Common myeloid progenitor, CD34-positive (primary cell): ENCODE data around the gene DNMT3B.

Source experiments
- CTCF ChIA-PET: fragments of 350-600 bp; sonication (Branson Sonifier 250); formaldehyde crosslinking; loops from one replicate; lab custom pipeline; 2021; ENCODE audit warnings: antibody characterized with exemption; lab: Charles Lee
- POLR2A ChIA-PET: fragments of 350-600 bp; sonication (Branson Sonifier 250); formaldehyde crosslinking; loops from one replicate; lab custom pipeline; 2021; ENCODE audit warnings: antibody characterized with exemption; lab: Charles Lee
- DNase-seq, 3 donors: peaks; one replicate each; pipeline versions ENCODE4 v3.0.0 to v3.0.0-alpha.2; 2013
- H3K27ac ChIP-seq, 2 experiments: 1 replicate in 1 of 2; 2 replicates in 1 of 2; pipeline ENCODE4 v1.7.0; 2013; ENCODE audit warnings: inconsistent platforms in 2 of 2, low read length in 2 of 2, mild to moderate bottlenecking in 2 of 2, low read depth in 1 of 2, moderate library complexity in 1 of 2; ENCODE audit not compliant: severe bottlenecking in 2 of 2, insufficient read depth in 1 of 2, poor library complexity in 1 of 2
- H3K27me3 ChIP-seq, 5 experiments: replicated peaks in 2 of 5; 1 replicate in 3 of 5; 2 replicates in 2 of 5; pipeline versions ENCODE4 v1.6.1 to v1.7.0; 2013; ENCODE audit warnings: low read length in 4 of 5, mild to moderate bottlenecking in 2 of 5, moderate library complexity in 2 of 5, inconsistent platforms in 1 of 5; ENCODE audit not compliant: insufficient read depth in 5 of 5, control insufficient read depth in 4 of 5
- H3K36me3 ChIP-seq, 4 experiments: 1 replicate in 2 of 4; 2 replicates in 2 of 4; pipeline versions ENCODE4 v1.6.1 to v1.7.0; 2013; ENCODE audit warnings: low read length in 3 of 4, control low read depth in 1 of 4, mild to moderate bottlenecking in 1 of 4; ENCODE audit not compliant: control insufficient read depth in 4 of 4, insufficient read depth in 4 of 4
- H3K4me1 ChIP-seq, 4 experiments: 1 replicate in 3 of 4; 2 replicates in 1 of 4; pipeline versions ENCODE4 v1.6.1 to v1.7.1; 2013; ENCODE audit warnings: low read length in 3 of 4, mild to moderate bottlenecking in 3 of 4, control low read depth in 1 of 4, inconsistent platforms in 1 of 4, moderate library complexity in 1 of 4; ENCODE audit not compliant: control insufficient read depth in 4 of 4, insufficient read depth in 4 of 4; ENCODE audit errors: control extremely low read depth in 1 of 4
- H3K4me3 ChIP-seq, 7 experiments: 1 replicate in 4 of 7; 2 replicates in 3 of 7; pipeline versions ENCODE4 v1.5.1 to v1.7.0; 2013; ENCODE audit warnings: mild to moderate bottlenecking in 7 of 7, low read length in 6 of 7, moderate library complexity in 6 of 7, inconsistent platforms in 2 of 7, low read depth in 2 of 7, control low read depth in 1 of 7; ENCODE audit not compliant: insufficient read depth in 4 of 7, control insufficient read depth in 1 of 7; ENCODE audit errors: extremely low read depth in 1 of 7
- H3K9me3 ChIP-seq, 5 experiments: 1 replicate in 4 of 5; 2 replicates in 1 of 5; pipeline versions ENCODE4 v1.6.1 to v1.7.1; 2013; ENCODE audit warnings: low read length in 4 of 5, mild to moderate bottlenecking in 2 of 5, inconsistent platforms in 1 of 5, low read depth in 1 of 5, moderate library complexity in 1 of 5; ENCODE audit not compliant: control insufficient read depth in 4 of 5, insufficient read depth in 2 of 5; ENCODE audit errors: control extremely low read depth in 1 of 5
- WGBS: methylation state at CpG from one replicate; pipeline ENCODE4 v1.1.5; 2013; ENCODE audit not compliant: insufficient coverage; 5-methylcytosine and 5-hydroxymethylcytosine counted together

The DNMT3B gene

DNA sequence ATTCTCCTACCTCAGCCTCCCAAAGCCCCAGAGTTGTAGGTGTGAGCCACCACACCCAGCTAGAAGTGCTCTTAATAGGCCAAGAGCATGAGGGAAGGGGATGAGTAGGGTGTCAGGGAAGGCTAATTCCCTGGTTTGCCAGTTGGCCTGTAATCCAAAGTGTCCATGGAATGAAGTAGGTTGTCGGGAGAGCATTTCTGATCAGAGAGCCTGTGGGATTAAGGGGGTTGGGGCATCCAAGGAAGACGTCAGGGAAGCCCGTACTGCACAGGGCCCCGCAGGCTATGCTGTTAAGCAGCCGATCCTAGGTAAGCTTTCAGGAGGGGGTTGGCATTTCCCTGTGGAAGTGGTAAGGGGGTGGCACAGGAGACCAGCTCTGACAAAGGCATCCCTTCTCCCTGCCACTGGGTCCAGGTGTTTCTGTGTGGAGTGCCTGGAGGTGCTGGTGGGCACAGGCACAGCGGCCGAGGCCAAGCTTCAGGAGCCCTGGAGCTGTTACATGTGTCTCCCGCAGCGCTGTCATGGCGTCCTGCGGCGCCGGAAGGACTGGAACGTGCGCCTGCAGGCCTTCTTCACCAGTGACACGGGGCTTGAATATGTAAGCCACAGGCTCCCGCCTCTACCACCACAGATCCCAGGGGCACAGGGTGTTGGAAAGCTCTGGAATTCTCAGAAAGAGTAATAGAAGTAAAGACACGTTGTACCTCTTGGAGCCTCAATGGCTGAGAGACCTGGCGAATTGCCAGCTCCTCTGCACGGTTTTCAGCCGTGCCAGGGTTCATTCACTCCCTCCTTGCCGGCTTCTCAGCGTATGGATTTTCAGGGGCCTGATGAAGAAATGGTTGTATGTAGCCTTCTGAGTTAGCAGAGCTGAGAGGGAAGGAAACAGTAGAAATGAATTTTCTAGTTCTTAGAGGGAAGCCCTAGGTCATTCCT lies 36.1 kb downstream of the DNMT3B start:
- POLR2A ChIA-PET = no interaction called here

DNA sequence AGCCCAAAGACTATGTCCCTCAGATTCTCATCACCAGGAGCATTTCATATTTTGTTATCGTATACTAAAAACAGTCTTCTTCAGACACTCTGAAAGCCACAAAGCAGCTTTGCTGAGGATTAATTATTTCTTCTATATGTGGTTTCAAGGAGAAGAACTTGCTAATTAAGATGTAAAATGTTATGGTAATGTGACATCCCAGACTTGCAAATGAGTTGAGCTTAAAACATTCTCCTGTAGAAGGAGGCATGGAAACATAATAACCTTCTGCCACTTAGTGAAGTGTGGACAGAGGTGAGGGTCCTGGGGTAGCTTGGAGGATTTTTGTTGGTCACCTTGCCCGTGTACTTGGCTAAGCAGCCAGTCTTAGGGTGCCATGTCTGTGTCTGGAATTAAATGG lies 40.9 kb downstream of the DNMT3B start:
- Histone ChIP-seq H3K36me3 (peaks cover 24 to 98% (median 76%) of the 10 kb centered on the region in 4 experiments), H3K27ac (no peak overlapping the region), H3K27me3 (no peaks in the 10 kb centered on the region), H3K4me1 (no peaks in the 10 kb centered on the region), H3K9me3 (no peaks in the 10 kb centered on the region), H3K4me3 (no peak overlapping the region)
- WGBS = 100% methylated on average over 1 of the region's 2 CpGs
- no peak for DNase-seq
- POLR2A ChIA-PET = no interaction called here
- CTCF ChIA-PET = interaction anchor here (4.8 kb wide), 1 partner anchor 12 kb away, joined by 22 read pairs; no protein-coding TSS in a partner anchor

More for the DNA sequence above, 36.1 kb downstream of the DNMT3B start:
- no peak for DNase-seq
- H3K27ac ChIP-seq = no peak overlapping the region
- no peaks in the 10 kb centered on the region for H3K27me3 ChIP-seq
- H3K4me1 ChIP-seq = peaks cover 0 to 21% (median 8%) of the 10 kb centered on the region in 4 experiments
- whole genome bisulfite sequencing = 97% methylated on average over 22 of the region's 23 CpGs
- peaks cover 16 to 98% (median 77%) of the 10 kb centered on the region in 4 experiments for H3K36me3 ChIP-seq
- no peak overlapping the region for H3K4me3 ChIP-seq
- H3K9me3 ChIP-seq = no peaks in the 10 kb centered on the region
- CTCF ChIA-PET = interaction anchor here (0.9 to 1.7 kb wide), 4 partner anchors 9 to 32 kb away, joined by 3 to 10 read pairs (median 5); no protein-coding TSS in a partner anchor

GRCh38 chr20:32804022-32804715 lies 42.0 kb downstream of the DNMT3B start:
- Histone ChIP-seq H3K36me3 (peaks cover 21 to 97% (median 71%) of the 10 kb centered on the region in 4 experiments), H3K9me3 (no peaks in the 10 kb centered on the region), H3K4me1 (no peaks in the 10 kb centered on the region), H3K4me3 (no peak overlapping the region), H3K27ac (no peak overlapping the region), H3K27me3 (no peaks in the 10 kb centered on the region)
- POLR2A ChIA-PET = no interaction called here
- WGBS = 92% methylated on average over 6 of the region's 8 CpGs
- DNase-seq = no peak
- CTCF ChIA-PET = interaction anchor here (1.3 to 4.8 kb wide), 3 partner anchors 9 to 292 kb away, joined by 5 to 22 read pairs (median 5); no protein-coding TSS in a partner anchor

DNA sequence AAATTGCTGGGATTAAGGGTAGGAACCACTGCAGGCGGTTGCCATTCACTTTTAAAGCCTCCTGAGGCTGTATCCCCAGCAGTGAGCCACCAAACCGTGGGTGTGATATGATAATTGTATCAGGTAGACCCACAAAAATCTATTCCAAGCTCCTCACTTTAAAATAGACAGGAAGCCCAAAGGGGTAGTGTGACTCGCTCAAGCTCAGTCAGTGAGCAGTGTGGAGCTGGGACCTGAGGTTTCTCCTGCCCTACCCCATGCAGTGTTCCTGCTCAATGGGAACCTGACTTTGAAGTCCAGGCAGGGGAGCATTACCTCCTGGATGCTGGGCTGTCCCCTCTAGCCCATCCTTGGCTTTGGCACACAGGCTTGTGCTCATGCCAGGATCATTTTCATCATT lies 42.6 kb downstream of the DNMT3B start:
- no peaks in the 10 kb centered on the region for H3K27me3 ChIP-seq
- POLR2A ChIA-PET = no interaction called here
- 100% methylated on average over 1 of the region's 3 CpGs for whole genome bisulfite sequencing
- H3K36me3 ChIP-seq = peaks cover 21 to 98% (median 71%) of the 10 kb centered on the region in 4 experiments
- H3K9me3 ChIP-seq = no peaks in the 10 kb centered on the region
- no peak for DNase-seq
- H3K27ac ChIP-seq = no peak overlapping the region
- CTCF ChIA-PET = interaction anchor here (1.3 to 4.8 kb wide), 3 partner anchors 9 to 291 kb away, joined by 5 to 22 read pairs (median 5); no protein-coding TSS in a partner anchor
- H3K4me3 ChIP-seq = no peak overlapping the region
- H3K4me1 ChIP-seq = no peaks in the 10 kb centered on the region

GRCh38 chr20:32805721-32806120 lies 43.5 kb downstream of the DNMT3B start:
- WGBS = 78% methylated on average over 8 of the region's 8 CpGs
- ChIA-PET POLR2A (no interaction called here), CTCF (interaction anchor here (4.8 kb wide), 1 partner anchor 15 kb away, joined by 22 read pairs; no protein-coding TSS in a partner anchor)

GRCh38 chr20:32806356-32806755 lies 44.2 kb downstream of the DNMT3B start:
- WGBS = 98% methylated on average over 5 of the region's 5 CpGs
- no peak overlapping the region for H3K4me3 ChIP-seq
- POLR2A ChIA-PET = no interaction called here
- no peaks in the 10 kb centered on the region for H3K4me1 ChIP-seq
- CTCF ChIA-PET = interaction anchor here (4.8 kb wide), 1 partner anchor 16 kb away, joined by 22 read pairs; no protein-coding TSS in a partner anchor
- no peaks in the 10 kb centered on the region for H3K27me3 ChIP-seq
- no peaks in the 10 kb centered on the region for H3K9me3 ChIP-seq
- peaks cover 18 to 95% (median 63%) of the 10 kb centered on the region in 4 experiments for H3K36me3 ChIP-seq
- DNase-seq = no peak
- H3K27ac ChIP-seq = no peak overlapping the region

More at GRCh38 chr20:32805721-32806120, 43.5 kb downstream of the DNMT3B start:
- H3K27ac ChIP-seq = no peak overlapping the region
- H3K4me1 ChIP-seq = no peaks in the 10 kb centered on the region
- no peaks in the 10 kb centered on the region for H3K9me3 ChIP-seq
- H3K27me3 ChIP-seq = no peaks in the 10 kb centered on the region
- no peak for DNase-seq
- H3K4me3 ChIP-seq = no peak overlapping the region
- H3K36me3 ChIP-seq = peaks cover 18 to 98% (median 68%) of the 10 kb centered on the region in 4 experiments
